CD4-positive, alpha-beta T cell treated with Interleukin-6 at 100 ng/mL for 8 hours (primary cell): Measurements from ENCODE around the gene CISH.
A peak's percentile ranks its signal among the peaks of the same experiment; 100 is the strongest.

Experiments used
- DNase-seq: peaks from one replicate; pipeline ENCODE4 v3.0.0-alpha.2; 2020; ENCODE audit warnings: mixed read lengths, low spot score

Gene CISH

DNA sequence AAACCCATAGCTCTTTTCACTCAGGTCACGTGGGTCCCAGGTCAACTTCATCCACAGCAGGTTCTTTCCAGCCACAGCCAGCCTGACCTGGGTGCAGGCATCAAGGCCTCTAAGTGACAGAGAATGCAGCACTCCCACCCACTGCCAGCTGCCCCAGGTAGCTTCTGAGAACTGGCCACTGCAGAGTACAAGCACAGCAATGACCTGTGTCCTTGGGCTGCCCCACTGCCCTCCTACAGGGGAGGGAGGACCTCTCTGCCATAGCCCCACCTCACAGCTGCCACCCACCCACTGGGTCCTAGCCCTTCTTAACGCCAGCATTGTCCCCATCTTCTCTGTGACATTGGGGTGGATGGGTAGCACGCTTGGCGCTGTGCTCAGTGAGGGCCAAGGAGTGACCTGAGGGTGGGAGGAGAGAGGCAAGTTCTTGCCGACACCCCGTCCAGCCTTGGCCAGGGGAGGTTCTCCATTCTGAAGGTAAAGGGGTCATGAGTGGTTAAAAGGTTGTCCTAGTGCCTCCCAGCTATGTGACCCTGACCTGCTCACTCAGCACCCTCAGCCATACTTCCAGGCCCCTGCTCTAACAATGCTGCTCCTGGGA is 12.4 kb downstream of the CISH start:
- DNase-seq, result no peak

DNA sequence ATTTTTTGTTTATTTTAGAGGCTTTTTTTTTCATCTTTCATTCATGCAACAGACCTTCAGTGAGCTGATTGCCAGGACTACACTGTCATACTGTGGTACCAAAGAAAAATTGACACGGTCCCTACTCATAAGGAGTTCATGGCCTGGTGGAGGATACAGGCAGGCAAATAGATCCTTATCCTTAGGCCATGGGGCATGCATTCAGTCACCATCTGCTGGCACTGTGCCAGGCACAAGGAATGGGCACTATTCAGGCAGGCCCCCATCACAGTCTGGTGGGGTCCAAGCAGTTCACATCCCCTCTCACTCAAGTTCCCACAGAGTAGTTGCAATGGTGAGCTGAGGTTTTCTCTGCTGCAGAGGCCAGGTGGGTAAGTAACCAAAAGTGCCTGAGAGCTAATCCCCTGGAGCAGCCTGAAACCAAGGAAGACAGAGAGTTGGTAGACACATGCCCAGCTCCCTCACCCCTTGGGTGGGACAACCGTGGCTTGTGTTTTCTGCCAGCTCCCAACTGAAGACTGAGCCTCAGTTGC is 17.3 kb downstream of the CISH start:
- DNase-seq, result no peak

DNA sequence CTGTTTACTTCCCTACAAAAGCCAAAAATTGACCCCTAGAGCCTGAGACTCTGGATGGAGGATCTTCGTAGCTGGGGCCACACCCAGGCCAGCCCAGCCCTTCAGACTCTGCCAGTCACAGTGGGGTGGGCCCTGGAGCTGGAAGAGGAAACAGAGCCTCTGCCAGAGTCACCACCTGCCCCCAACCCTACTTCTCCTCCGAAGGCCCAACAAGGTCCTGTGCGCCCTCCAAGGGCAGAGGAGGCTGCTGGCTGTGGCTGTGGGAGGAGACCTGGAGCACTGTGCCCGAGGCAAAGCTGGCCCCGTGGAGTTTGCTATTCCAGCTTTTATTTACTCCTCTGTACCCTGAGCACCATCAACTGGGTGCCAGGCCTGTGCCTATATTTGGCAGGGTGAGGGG is 19.0 kb downstream of the CISH start:
- no peak for DNase-seq

DNA sequence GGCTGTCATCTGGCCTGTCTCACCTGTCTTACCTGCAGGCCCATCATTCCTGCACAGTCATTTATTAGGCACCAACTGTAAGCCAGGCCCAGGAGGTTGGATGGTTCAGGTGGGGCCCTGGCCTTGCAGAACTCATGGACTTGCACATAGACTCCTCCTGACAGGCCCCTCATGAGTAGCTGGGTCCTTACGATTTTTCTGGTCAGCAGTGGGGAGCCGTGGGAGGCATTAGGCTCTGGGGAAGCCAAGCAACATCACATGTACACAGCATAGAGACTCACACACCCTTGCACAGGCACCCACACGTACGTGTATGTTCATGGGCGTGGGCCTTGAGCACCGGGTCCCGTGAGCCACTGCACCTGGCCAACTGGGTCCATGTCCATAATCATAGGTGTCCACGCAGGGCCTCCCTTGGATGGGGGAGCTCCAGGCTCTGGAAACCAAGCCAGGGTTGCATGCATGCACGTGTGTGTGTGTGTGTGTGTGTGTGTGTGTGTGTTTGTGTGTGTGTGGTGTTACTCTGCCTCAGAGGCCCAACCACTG is 20.3 kb downstream of the CISH start:
- DNase-seq, result no peak

DNA sequence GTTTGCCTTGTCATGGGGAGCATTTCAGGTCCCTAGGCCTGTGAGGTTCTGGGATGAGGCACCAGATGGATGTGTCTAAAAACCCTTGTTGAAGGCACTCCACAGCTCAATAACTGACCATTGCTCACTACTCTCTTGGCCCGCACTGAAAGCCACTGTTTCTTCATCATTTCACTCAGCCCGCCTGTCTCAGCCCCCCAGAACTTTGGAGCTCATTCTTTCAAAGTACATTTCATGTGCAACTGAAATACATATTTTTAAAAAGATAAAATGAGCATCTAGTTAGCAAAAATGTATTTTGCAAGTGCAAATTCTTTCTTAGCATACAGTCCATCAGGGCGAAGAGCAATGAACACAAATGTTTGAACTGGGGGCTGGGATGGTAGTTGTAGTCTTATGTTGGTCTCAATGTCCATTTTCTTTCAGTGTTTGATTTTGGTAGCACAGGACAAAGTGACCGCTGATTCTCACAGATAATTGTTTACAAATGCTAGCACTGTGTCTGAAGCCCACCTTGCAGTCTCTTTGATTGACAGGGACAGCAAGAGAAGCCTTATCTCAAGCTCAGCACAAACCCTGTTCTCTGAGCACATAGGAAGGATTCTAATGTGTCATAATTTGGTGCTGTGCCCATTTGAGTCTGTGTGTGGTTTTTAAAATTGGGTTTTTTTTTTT is 22.7 kb downstream of the CISH start:
- no peak for DNase-seq

DNA sequence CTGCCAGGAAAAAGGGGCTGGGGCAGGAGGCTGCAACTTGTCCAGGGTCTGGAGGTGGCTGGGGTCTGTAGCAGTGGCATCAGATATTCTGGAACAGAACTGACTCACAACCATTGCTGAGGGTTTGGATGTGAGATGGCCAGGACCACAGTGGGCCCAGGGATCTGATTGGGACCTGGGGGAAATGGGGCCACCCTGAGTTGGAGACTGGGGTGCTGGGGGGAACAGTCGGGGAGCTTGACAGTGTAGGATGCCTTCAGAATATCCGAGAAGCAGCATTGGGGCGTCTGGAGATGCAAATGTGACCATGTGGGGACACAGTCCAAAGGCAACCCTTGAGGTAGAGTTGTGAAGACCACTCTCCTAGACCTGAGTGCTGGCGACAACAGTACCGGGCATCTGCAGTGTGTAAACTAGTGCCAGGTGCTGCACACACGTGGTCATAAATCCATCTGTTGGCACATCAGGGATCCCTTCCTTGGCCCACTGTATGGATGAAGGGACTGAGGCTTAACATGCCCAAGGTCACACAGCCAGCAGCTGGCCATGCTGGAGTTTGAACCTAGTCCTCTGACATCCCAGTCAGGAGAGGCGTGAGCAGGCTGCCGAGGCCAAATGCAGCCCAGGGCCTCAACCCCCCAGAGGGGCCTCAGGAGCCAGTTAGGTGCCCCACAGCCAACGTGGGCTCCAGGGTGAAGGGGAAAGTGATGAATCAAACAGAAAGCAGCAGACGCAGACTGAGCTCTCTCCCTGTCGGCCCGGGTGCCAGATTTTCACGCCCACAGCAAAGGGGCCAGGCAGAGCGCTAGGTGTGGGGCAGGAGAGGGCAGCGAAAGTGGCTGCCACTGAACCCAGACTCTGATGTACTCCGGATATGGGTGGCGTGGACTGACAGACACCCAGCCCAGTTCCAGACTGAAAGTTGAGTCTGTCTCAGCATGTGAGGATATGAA is 23.5 kb downstream of the CISH start:
- no peak for DNase-seq

DNA sequence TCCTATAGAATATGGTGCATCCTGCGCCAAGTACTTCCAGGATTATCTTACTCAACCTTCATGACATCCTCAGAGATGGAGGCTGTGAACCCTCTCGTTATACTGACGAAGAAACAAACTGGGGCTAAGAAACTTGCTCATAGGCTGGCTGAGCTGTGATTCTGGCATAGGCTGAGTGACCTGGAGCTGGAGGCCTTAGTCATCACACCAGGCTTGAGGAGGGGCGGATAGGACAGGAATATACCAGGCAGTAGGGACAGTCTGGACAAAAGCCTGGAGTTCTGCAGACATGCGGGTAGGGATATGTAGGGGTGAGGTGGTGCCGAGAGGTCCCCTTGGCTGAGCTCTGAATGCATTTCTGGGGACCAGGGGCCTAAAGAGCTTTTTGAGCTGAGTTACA is 24.2 kb downstream of the CISH start:
- DNase-seq, result no peak

GRCh38 chr3:50586763-50587070 is 24.9 kb downstream of the CISH start:
- DNase-seq, result no peak

DNA sequence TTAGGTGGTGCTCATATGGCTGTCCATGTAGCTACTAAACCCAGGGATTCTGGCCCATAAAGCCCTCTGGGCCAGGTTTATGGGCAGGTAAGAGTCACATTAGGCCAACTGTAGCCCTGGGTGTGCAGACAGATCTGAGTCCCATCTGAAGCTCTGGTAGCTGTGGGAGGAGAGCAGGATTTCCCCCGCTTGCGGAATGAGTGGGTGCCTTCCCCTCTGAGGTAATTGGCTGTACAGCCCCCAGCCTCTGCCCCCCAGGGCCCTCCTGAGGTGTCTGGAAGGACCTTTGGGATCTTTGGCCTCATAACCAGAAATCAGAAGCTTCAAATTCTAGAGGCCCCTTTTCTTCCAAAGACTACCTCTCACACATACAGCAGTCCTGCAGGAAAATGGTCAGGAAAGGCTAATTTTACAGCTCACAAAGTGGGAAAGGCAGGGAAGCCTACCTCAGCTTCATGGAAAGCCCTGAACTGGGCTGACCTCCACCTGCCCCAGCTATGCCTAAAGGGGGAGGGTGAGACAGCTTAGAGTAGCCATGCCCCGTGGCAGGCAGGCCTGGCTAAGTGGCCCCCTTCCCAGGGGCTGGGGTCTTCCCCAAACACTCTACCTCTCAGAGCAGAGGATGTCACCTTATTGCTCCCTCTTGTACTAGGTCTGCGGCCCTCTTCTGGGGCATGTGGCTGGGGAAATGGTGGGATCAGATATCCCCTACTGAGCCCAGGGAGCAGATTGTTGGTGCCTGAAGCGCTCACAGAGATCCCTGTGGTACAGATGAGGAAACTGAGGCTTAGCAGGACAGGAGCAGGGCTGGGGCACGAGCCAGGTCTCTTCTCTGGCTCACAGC is 25.4 kb downstream of the CISH start:
- DNase-seq, result no peak

- DNase-seq, result no peak
Measured at GRCh38 chr3:50584391-50584790, 27.2 kb downstream of the CISH start.

DNA sequence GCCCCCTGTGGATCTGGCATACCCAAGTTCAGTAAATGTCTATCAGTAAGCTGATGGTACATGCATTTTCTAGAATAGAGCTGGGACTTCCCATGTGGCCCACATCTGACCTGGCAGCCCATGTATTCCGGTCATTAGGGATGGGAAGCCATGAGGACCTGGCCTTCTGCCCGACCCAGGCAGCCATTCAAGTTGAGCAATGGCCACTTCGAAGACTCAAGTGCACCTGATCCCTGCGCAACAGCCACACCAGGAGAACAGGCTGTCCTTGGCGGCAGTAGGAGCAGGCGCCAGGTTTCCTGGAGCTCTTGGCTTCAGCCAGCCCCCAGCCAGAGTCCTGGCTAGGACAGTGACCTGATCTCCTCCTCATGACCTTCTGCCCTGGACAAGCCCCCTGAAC is 27.7 kb downstream of the CISH start:
- no peak for DNase-seq

DNA sequence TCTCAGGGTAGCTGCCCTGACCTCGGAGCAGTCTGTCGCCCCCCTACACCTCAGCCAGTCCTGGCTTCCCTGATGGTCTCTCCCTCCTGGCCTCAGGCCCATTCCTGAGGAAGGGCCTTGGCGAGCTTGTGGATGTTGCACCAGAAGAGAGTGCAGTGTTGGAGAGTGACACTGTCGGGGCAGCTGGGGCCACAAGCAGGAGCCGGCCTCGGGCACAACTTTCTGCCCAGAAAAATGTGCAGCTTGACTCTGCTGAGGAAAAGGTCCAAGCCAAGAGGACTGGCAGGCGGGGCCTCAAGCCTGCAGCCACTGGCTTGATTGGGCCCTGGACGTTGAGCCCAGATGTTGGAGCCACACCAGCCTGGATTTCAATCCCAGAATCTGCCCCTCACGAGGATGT is 29.5 kb downstream of the CISH start:
- no peak for DNase-seq

DNA sequence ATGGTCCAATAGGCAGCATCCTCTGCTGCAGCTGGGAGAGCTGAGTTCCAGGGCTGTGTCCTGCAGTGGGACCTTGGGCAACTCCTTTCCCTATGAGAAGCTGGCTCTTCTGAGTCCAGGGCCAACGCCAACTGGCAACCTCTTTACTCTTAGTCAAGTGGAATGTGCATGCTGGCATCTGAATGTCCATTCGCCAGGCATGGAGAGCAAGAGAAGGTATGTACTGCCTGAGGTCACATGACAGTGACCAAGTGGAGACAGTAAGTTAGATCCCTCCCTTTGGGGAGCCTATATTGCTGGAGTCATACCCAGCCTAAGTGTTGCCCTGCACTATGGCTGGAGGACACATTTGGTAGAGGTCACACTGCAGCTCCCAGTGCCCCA is 30.1 kb downstream of the CISH start:
- DNase-seq, result no peak

GRCh38 chr3:50580683-50581458 is 30.7 kb downstream of the CISH start:
- no peak for DNase-seq

GRCh38 chr3:50577348-50577747 is 34.2 kb downstream of the CISH start:
- DNase-seq, result no peak

GRCh38 chr3:50575372-50575771 is 36.2 kb downstream of the CISH start:
- no peak for DNase-seq

GRCh38 chr3:50574444-50574831 is 37.1 kb downstream of the CISH start:
- no peak for DNase-seq

- DNase-seq, result peak; percentile 43
Measured at GRCh38 chr3:50573566-50574443, 37.8 kb downstream of the CISH start.

DNA sequence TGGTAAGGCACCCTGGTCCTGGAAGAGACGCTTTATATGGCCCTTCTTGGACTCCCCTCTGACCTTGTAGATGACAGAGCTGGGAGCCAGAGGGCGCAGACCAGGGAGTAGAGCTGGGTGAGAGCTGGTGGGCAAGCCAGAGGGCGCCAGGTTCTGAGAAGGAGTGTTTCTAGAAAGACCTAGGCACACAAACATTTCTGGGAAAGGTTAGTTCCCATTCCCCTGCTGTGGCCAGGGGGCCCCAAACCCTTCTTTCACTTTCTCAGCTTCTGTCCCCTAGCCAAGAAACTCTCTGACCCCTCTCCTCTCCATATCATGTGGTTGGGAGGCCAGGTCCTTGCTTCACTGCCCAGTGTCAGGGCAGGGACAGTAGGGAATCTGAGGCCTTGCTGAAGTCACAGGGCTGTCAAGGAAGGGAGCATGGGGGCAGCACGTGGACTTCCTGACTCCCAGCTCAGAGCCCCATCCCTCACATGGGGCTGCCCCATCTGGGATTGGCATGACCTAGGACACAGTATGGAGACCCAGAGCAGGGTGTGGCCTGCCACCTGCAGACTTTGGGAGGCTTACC is 38.7 kb downstream of the CISH start:
- DNase-seq, result no peak

DNA sequence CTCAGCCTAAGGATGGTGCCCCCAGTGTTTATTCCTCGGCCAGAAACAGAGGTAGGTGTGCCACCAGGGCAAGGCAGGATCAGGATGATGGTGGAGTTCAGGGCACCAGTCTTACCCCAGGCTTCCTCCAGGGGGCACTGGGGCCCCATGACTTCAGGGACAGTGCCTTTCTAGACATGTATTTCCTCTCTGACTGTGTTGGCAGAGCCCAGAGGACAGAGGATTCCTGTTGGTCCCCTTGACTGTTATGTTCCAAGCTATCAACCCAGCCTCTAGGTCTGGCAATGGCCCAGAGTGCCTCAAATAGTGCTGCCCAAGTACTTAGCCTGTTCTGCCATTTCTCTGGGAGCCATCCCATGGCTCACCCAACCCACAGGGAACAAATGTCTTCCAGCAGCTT is 39.4 kb downstream of the CISH start:
- DNase-seq, result peak; percentile 82
